Pancreas (tissue), 10 donors: ENCODE measurements around the gene MSLN. TPM values are rescaled to one million over a fixed set of nuclear protein-coding genes. Genes with fewer than 3 reads are reported as not detected.
A peak's percentile ranks its signal among the peaks of the same experiment; 100 is the strongest.

ENCODE experiments used
- ATAC-seq, 4 donors: fragments of 200-7000 bp; cut with Tn5 transposase; one replicate each; pipeline versions ENCODE4 v1.8.0 to v1.9.1; 2020; ENCODE audit warnings: mild to moderate bottlenecking in 4 of 4, moderate library complexity in 4 of 4
- DNase-seq, 6 donors: peaks; one replicate each; pipeline ENCODE4 v3.0.0-alpha.2; 2020
- FAIRE-seq: peaks from 2 replicates; lab custom pipeline; 2012; peaks lifted over from hg19 to GRCh38; lab: Jason Lieb, UNC
- H3K27ac ChIP-seq, 4 donors: fragments of 200-600 bp; sonication (generic); 1 replicate in 3 of 4; 2 replicates in 1 of 4; pipeline versions ENCODE4 v1.5.0 to v1.8.0; 2020
- H3K27me3 ChIP-seq, 4 donors: fragments of 200-600 bp; one replicate each; pipeline ENCODE4 v1.8.0; 2021
- H3K36me3 ChIP-seq, 3 donors: fragments of 200-600 bp; sonication (generic) in 1 of 3; one replicate each; pipeline versions ENCODE4 v1.5.0 to v1.8.0; 2020 to 2021
- H3K4me1 ChIP-seq, 3 donors: fragments of 200-600 bp; one replicate each; pipeline ENCODE4 v1.8.0; 2021
- H3K4me3 ChIP-seq, 4 donors: fragments of 200-600 bp; sonication (generic) in 2 of 4; one replicate each; pipeline versions ENCODE4 v1.5.0 to v1.8.0; 2020 to 2021
- H3K9me3 ChIP-seq, 4 donors: fragments of 200-600 bp; one replicate each; pipeline ENCODE4 v1.8.0; 2021
- WGBS, 2 donors: extraction: QIAGEN DNeasy Blood & Tissue Kit; methylation state at CpG; one replicate each; pipeline ENCODE4 v1.1.7; 2013; 5-methylcytosine and 5-hydroxymethylcytosine counted together
- intact Hi-C, 3 donors: fragments of 100-400 bp; cut with DNase I; formaldehyde crosslinking; loops; one replicate each; pipeline versions ENCODE4 v1.11.1 to v1.14.2; 2022
- polyA plus RNA-seq, 2 donors: library from polyadenylated mRNA; stranded (reverse); fragments of 200-250 nt; gene quantifications; one replicate each; pipeline ENCODE4 v1.2.3, GENCODE V29; 2013
- total RNA-seq, 6 donors: library from RNA; stranded (reverse); fragmentation: NEBNext Ultra II Directional in 4 of 6; extraction: Animal tissue kit (Norgen Biotek cat#: 25700) in 4 of 6; gene quantifications; one replicate each; pipeline versions ENCODE4 v1.2.1 to v1.2.4, GENCODE V29; 2021 to 2023
- TF ChIP-seq, protein P1 (sequence below), 4 donors: fragments of 200-600 bp; sonication (generic) in 3 of 4; IDR thresholded peaks; one replicate each; pipeline versions ENCODE4 v1.5.0 to v1.8.0; 2021; ENCODE audit warnings: antibody characterized with exemption in 4 of 4
- donor health status: healthy with polysubstance abuse.
- donor health status: DM: no; HTN: no; CAD: no; lungs with moderate emphysema.
- donor health status: DM: no; HTN: no; CAD: no.
- donor health status: control.
- donor health status: control.
- donor health status: Bipolar disorder and iron deficiency.
- donor health status: DM: yes; HTN: yes; CAD: no.
- donor health status: DM: no; HTN: no; CAD: no.
- donor health status: DM: no; HTN: no; CAD: no.
- donor health status: DM: yes; HTN: yes; CAD: no.

Gene MSLN
- total and polyA plus RNA-seq, 8 donors = 0.35 to 4.6 (median 0.96) TPM; not detected in 1

DNA sequence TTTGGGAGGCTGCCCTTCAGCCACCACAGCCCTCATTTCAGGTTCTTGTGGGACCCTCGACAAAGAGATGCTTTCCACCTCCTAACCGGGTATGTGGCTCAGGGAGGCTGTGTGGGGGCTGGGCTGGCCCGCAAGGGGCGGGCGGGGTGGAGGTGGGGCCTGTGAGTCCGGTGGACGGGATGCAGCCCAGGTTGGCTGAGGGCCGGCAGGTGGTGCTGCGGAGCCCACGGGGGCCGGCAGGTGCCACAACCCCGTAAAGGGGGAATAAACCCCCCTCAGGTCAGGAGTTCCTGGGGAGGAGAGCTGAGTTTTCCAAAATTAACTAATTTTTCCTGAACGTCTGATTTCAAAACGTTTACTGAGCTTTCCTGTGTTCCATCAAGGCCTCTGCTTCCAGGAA, 14.8 kb upstream of the MSLN start:
- Histone ChIP-seq H3K9me3 (no peaks in the 10 kb centered on the region), H3K4me1 (no peaks in the 10 kb centered on the region), H3K4me3 (no peak overlapping the region), H3K36me3 (no peaks in the 10 kb centered on the region), H3K27me3 (no peaks in the 10 kb centered on the region), H3K27ac (no peak overlapping the region)
- WGBS, 2 donors = 1 to 6% methylated on average over 14 of the region's 14 CpGs
- DNase-seq (peak in 1 of 6 donors; percentile 70), FAIRE-seq (no peak), ATAC-seq (no peak)
- intact Hi-C loops = no loop called here
- TF ChIP-seq, protein P1, sequence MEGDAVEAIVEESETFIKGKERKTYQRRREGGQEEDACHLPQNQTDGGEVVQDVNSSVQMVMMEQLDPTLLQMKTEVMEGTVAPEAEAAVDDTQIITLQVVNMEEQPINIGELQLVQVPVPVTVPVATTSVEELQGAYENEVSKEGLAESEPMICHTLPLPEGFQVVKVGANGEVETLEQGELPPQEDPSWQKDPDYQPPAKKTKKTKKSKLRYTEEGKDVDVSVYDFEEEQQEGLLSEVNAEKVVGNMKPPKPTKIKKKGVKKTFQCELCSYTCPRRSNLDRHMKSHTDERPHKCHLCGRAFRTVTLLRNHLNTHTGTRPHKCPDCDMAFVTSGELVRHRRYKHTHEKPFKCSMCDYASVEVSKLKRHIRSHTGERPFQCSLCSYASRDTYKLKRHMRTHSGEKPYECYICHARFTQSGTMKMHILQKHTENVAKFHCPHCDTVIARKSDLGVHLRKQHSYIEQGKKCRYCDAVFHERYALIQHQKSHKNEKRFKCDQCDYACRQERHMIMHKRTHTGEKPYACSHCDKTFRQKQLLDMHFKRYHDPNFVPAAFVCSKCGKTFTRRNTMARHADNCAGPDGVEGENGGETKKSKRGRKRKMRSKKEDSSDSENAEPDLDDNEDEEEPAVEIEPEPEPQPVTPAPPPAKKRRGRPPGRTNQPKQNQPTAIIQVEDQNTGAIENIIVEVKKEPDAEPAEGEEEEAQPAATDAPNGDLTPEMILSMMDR (IDR thresholded peaks at IDR 0.05) = peak in 1 of 4 donors; percentile 22

DNA sequence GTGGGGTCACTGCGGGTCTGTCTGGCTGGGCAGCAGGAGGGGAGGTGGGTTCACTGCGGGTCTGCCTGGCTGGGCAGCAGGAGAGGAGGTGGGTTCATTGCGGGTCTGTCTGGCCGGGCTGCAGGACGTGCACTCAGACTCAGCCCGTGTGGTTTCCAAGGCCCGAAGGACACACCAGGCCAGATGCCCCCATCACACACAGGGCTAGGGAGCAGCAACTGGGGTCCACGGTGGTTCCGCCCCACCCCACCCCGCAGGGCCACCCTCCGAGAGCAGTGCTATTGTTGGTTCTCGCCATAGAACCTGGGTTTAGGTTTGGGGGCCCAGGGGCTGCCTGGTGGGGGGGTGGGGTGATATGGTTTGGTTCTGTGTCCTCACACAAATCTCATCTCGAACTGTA, 13.9 kb upstream of the MSLN start:
- 72 to 73% methylated on average over 12 to 13 of the region's 13 CpGs for WGBS, 2 donors
- DNase-seq = no peak

DNA sequence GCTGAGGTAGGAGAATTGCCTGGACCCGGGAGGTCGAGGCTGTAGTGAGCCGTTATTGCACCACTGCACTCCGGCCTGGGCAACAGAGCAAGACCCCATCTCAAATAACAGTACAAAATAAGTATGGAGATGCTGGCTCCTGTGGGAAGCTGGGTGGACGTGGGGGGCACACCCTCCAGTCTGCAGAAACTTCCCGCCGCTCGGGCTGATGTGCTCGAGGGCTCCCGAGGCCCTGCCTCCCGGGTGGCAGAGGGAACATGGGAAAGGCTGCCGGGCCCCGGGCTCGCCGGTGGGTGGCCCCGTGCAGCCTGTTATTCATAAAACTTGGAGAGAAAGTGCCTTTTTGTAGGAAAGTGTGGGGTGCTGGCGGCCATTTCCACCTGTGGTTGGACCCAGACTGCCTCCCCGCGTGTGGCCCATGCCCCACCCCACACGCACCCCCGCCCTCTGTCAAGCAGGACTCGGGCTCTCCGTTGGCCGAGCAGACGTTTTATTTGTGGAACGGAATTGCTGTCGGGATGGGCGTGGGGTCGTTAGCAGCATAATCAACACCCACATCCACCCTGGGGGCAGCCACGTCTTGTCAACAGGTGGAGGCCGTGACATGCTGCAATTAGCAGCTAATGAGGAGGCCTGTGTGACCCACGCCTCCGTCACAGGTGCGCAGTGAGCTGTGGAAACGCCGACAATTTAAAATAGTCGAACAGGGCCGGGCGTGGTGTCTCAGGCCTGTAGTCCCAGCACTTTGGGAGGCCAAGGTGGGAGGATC, 12.4 kb upstream of the MSLN start:
- H3K4me1 ChIP-seq = no peaks in the 10 kb centered on the region

More for the DNA sequence above, 13.9 kb upstream of the MSLN start:
- no peaks in the 10 kb centered on the region for H3K36me3 ChIP-seq
- no peak for ATAC-seq
- no peaks in the 10 kb centered on the region for H3K9me3 ChIP-seq
- intact Hi-C loops = no loop called here
- H3K27ac ChIP-seq = no peak overlapping the region
- no peak overlapping the region for H3K4me3 ChIP-seq
- no peaks in the 10 kb centered on the region for H3K27me3 ChIP-seq
- no peaks in the 10 kb centered on the region for H3K4me1 ChIP-seq
- TF ChIP-seq, protein P1 (IDR thresholded peaks at IDR 0.05) = no peak
- FAIRE-seq = no peak

DNA sequence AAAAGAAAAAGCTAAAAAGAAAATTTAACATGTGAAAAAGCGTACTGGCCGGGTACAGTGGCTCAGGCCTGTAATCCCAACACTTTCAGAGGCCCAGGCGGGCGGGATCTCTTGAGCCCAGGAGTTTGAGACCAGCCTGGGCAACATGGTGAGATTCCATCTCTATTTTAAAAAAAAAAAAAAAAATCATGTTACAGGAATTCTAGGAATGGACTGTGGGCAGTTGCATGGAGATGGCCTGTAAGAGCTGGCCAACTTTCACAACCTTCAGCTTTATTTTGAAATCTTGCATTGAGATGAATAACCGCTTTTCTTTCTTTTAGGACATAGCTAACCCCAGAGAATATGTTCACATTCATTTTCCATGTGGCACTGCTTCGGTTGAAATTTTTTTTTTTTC, 11.5 kb upstream of the MSLN start:
- H3K4me3 ChIP-seq = no peak overlapping the region
- no peaks in the 10 kb centered on the region for H3K4me1 ChIP-seq
- WGBS, 2 donors = 74 to 75% methylated on average over 6 of the region's 6 CpGs
- H3K36me3 ChIP-seq = no peaks in the 10 kb centered on the region
- intact Hi-C loops = no loop called here
- H3K9me3 ChIP-seq = no peaks in the 10 kb centered on the region
- ATAC-seq = no peak
- no peaks in the 10 kb centered on the region for H3K27me3 ChIP-seq
- no peak for DNase-seq
- no peak overlapping the region for H3K27ac ChIP-seq
- TF ChIP-seq, protein P1 (IDR thresholded peaks at IDR 0.05) = no peak
- FAIRE-seq = no peak

More for the DNA sequence above, 12.4 kb upstream of the MSLN start:
- no peaks in the 10 kb centered on the region for H3K27me3 ChIP-seq
- DNase-seq (peak in 1 of 6 donors; percentile 55), ATAC-seq (no peak), FAIRE-seq (no peak)
- intact Hi-C loops = no loop called here
- H3K27ac ChIP-seq = no peak overlapping the region
- H3K36me3 ChIP-seq = no peaks in the 10 kb centered on the region
- H3K9me3 ChIP-seq = no peaks in the 10 kb centered on the region
- H3K4me3 ChIP-seq = no peak overlapping the region
- TF ChIP-seq, protein P1 (IDR thresholded peaks at IDR 0.05) = no peak
- 68 to 77% methylated on average over 39 of the region's 39 CpGs for WGBS, 2 donors

DNA sequence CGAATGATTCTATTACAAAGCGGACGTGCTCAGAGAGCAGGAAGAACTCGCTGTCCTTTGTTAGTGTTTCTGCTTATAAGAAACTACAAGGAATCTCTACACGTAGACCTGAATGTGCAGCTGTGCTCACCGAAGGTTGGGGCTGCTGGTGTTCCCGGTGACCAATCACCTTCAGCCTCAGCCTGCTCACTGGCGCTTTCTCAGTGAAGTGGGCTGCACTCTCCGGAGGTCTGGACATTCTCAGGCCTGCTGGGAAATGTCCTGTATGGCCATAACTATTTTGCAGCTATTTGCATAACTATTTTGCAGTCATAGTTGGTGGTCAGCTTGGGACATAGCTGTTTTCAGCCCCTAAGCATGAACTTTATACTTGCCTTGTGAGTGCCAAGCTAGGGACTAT, 10.0 kb upstream of the MSLN start:
- H3K9me3 ChIP-seq = no peaks in the 10 kb centered on the region
- H3K27ac ChIP-seq = no peak overlapping the region
- TF ChIP-seq, protein P1 (IDR thresholded peaks at IDR 0.05) = no peak

More for the DNA sequence above, 10.0 kb upstream of the MSLN start:
- ATAC-seq (no peak), FAIRE-seq (no peak), DNase-seq (no peak)
- intact Hi-C loops = no loop called here
- WGBS, 2 donors = 48 to 53% methylated on average over 9 of the region's 9 CpGs
- H3K36me3 ChIP-seq = no peaks in the 10 kb centered on the region
- no peaks in the 10 kb centered on the region for H3K4me1 ChIP-seq
- H3K27me3 ChIP-seq = no peaks in the 10 kb centered on the region
- H3K4me3 ChIP-seq = no peak overlapping the region
